HG02798 (cell line): ENCODE data around the gene PFN3.

Experiments
- ATAC-seq: cut with Tn5 transposase; IDR thresholded peaks from one replicate; pipeline ENCODE4 v1.9.1; 2021; ENCODE audit warnings: mild to moderate bottlenecking; ENCODE audit not compliant: unreplicated experiment, poor library complexity

PFN3 gene

GRCh38 chr5:177350776-177351391 is 49.6 kb downstream of the PFN3 start:
- no peak for ATAC-seq
